ENCODE measurements around the gene TESK1. TPM values are rescaled to one million over a fixed set of nuclear protein-coding genes. Genes with fewer than 3 reads are reported as not detected.
A peak's percentile ranks its signal among the peaks of the same experiment; 100 is the strongest.

Gene TESK1
- polyA plus RNA-seq, 2 of the 4 experiments (the other 2 are of a cell fraction): 16.5 to 33.0 TPM

GRCh38 chr9:35603986-35604577 lies 980 bp upstream of the TESK1 start:
- peaks cover 11% of the 10 kb centered on the region for H3K4me1 ChIP-seq
- FAIRE-seq (peak; percentile 86), ATAC-seq (peak; percentile 82 to 95), DNase-seq (ENCODE audit: low read depth in 1 of 2, low spot score in 1 of 2) (peak; percentile 99 to 100)
- no peaks in the 10 kb centered on the region for H3K9me3 ChIP-seq
- ChIA-PET POLR2A (interaction anchor here (0.6 to 2.1 kb wide), 13 partner anchors 8 to 489 kb away, joined by 3 to 10 read pairs (median 3); partner anchors contain the start of genes ATOSB, CCDC107, CREB3 and GBA2), CTCF (interaction anchor here (0.6 to 2.6 kb wide), 43 partner anchors 11 to 490 kb away, joined by 3 to 13 read pairs (median 4); partner anchors contain the start of genes CCDC107, CD72, CREB3 and RMRP)
- peak overlapping the region; percentile 86 to 95 for H3K27ac ChIP-seq
- 1% methylated on average over 16 of the region's 41 CpGs for WGBS (ENCODE audit: missing lambda C conversion rate)
- peak overlapping the region; percentile 80 for H3K4me3 ChIP-seq
- H3K4me2 ChIP-seq: peak overlapping the region; percentile 82
- TF ChIP-seq CBX8 (IDR thresholded peaks at IDR 0.05) (no peak), EHF (CRISPR knock-in tag; IDR thresholded peaks at IDR 0.05) (no peak), MAZ (IDR thresholded peaks at IDR 0.05; ENCODE audit: borderline replicate concordance, low read depth, low read length) (no peak), PHF8 (IDR thresholded peaks at IDR 0.05; ENCODE audit: borderline replicate concordance, low read depth) (no peak), CEBPB (IDR thresholded peaks at IDR 0.05) (no peak), FOXS1 (CRISPR knock-in tag; IDR thresholded peaks at IDR 0.05) (no peak), ATOH8 (CRISPR knock-in tag; IDR thresholded peaks at IDR 0.05; ENCODE audit: low read depth) (no peak), JUNB (IDR thresholded peaks at IDR 0.05) (no peak), BCL3 (IDR thresholded peaks at IDR 0.05) (no peak; the same call in 2 of the 3 replicates), RARB (CRISPR knock-in tag; IDR thresholded peaks at IDR 0.05) (no peak), HOXA7 (CRISPR knock-in tag; IDR thresholded peaks at IDR 0.05) (no peak), MAFK (IDR thresholded peaks at IDR 0.05; ENCODE audit: partially characterized antibody) (peak; percentile 42), JUN (IDR thresholded peaks at IDR 0.05) (peak; percentile 63 to 80; a peak in 4 of 5 replicates), REST (IDR thresholded peaks at IDR 0.05) (no peak), KDM5A (IDR thresholded peaks at IDR 0.05) (no peak), NFE2L2 (conservative IDR thresholded peaks at IDR 0.05; ENCODE audit: low read length) (0 out of 2 replicates have a peak, but pooled peaks have one; percentile 2), MYC (IDR thresholded peaks at IDR 0.05; ENCODE audit: borderline replicate concordance, low read length) (no peak; the same call in 1 of the 2 replicates), POLR2AphosphoS2 (conservative IDR thresholded peaks at IDR 0.05; ENCODE audit: low read length) (no peak), ESRRA (IDR thresholded peaks at IDR 0.05; ENCODE audit: borderline replicate concordance, low read length) (no peak), HOXB5 (CRISPR knock-in tag; IDR thresholded peaks at IDR 0.05) (no peak), RFX5 (IDR thresholded peaks at IDR 0.05) (peak; percentile 81), ZSCAN20 (CRISPR knock-in tag; IDR thresholded peaks at IDR 0.05) (no peak), NPAS2 (CRISPR knock-in tag; IDR thresholded peaks at IDR 0.05; ENCODE audit: borderline replicate concordance) (no peak), RNF2 (IDR thresholded peaks at IDR 0.05; ENCODE audit: borderline replicate concordance, low read depth) (no peak), TP53 (CRISPR knock-in tag; IDR thresholded peaks at IDR 0.05) (no peak), RCOR1 (IDR thresholded peaks at IDR 0.05; ENCODE audit: low read depth, low read length) (no peak), RAD21 (conservative IDR thresholded peaks at IDR 0.05 in 1 of 2, IDR thresholded peaks at IDR 0.05 in 1 of 2) (peak; percentile 47 to 67), BHLHE40 (IDR thresholded peaks at IDR 0.05; ENCODE audit: low read depth, low read length) (no peak), GATA3 (IDR thresholded peaks at IDR 0.05; ENCODE audit: borderline replicate concordance) (no peak), EHMT2 (IDR thresholded peaks at IDR 0.05; ENCODE audit: low read depth) (no peak)
- TF ChIP-seq, protein P1, sequence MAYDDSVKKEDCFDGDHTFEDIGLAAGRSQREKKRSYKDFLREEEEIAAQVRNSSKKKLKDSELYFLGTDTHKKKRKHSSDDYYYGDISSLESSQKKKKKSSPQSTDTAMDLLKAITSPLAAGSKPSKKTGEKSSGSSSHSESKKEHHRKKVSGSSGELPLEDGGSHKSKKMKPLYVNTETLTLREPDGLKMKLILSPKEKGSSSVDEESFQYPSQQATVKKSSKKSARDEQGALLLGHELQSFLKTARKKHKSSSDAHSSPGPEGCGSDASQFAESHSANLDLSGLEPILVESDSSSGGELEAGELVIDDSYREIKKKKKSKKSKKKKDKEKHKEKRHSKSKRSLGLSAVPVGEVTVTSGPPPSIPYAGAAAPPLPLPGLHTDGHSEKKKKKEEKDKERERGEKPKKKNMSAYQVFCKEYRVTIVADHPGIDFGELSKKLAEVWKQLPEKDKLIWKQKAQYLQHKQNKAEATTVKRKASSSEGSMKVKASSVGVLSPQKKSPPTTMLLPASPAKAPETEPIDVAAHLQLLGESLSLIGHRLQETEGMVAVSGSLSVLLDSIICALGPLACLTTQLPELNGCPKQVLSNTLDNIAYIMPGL (CRISPR knock-in tag; IDR thresholded peaks at IDR 0.05; ENCODE audit: borderline replicate concordance): no peak
- TF ChIP-seq, protein P2, sequence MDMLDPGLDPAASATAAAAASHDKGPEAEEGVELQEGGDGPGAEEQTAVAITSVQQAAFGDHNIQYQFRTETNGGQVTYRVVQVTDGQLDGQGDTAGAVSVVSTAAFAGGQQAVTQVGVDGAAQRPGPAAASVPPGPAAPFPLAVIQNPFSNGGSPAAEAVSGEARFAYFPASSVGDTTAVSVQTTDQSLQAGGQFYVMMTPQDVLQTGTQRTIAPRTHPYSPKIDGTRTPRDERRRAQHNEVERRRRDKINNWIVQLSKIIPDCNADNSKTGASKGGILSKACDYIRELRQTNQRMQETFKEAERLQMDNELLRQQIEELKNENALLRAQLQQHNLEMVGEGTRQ (IDR thresholded peaks at IDR 0.05): 0 out of 2 replicates have a peak, but pooled peaks have one; percentile 9
- TF ChIP-seq, protein P3, sequence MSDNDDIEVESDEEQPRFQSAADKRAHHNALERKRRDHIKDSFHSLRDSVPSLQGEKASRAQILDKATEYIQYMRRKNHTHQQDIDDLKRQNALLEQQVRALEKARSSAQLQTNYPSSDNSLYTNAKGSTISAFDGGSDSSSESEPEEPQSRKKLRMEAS (IDR thresholded peaks at IDR 0.05): peak; percentile 94

Measured in A549 (cell line).